Common myeloid progenitor, CD34-positive (primary cell): ENCODE results near the gene ERICH3.

Experiments
- CTCF ChIA-PET: fragments of 350-600 bp; sonication (Branson Sonifier 250); formaldehyde crosslinking; loops from one replicate; lab custom pipeline; 2021; ENCODE audit warnings: antibody characterized with exemption; lab: Charles Lee
- POLR2A ChIA-PET: fragments of 350-600 bp; sonication (Branson Sonifier 250); formaldehyde crosslinking; loops from one replicate; lab custom pipeline; 2021; ENCODE audit warnings: antibody characterized with exemption; lab: Charles Lee
- DNase-seq, 3 donors: peaks; one replicate each; pipeline versions ENCODE4 v3.0.0 to v3.0.0-alpha.2; 2013
- H3K27ac ChIP-seq, 2 experiments: 1 replicate in 1 of 2; 2 replicates in 1 of 2; pipeline ENCODE4 v1.7.0; 2013; ENCODE audit warnings: inconsistent platforms in 2 of 2, low read length in 2 of 2, mild to moderate bottlenecking in 2 of 2, low read depth in 1 of 2, moderate library complexity in 1 of 2; ENCODE audit not compliant: severe bottlenecking in 2 of 2, insufficient read depth in 1 of 2, poor library complexity in 1 of 2
- H3K27me3 ChIP-seq, 5 experiments: replicated peaks in 2 of 5; 1 replicate in 3 of 5; 2 replicates in 2 of 5; pipeline versions ENCODE4 v1.6.1 to v1.7.0; 2013; ENCODE audit warnings: low read length in 4 of 5, mild to moderate bottlenecking in 2 of 5, moderate library complexity in 2 of 5, inconsistent platforms in 1 of 5; ENCODE audit not compliant: insufficient read depth in 5 of 5, control insufficient read depth in 4 of 5
- H3K36me3 ChIP-seq, 4 experiments: 1 replicate in 2 of 4; 2 replicates in 2 of 4; pipeline versions ENCODE4 v1.6.1 to v1.7.0; 2013; ENCODE audit warnings: low read length in 3 of 4, control low read depth in 1 of 4, mild to moderate bottlenecking in 1 of 4; ENCODE audit not compliant: control insufficient read depth in 4 of 4, insufficient read depth in 4 of 4
- H3K4me1 ChIP-seq, 4 experiments: 1 replicate in 3 of 4; 2 replicates in 1 of 4; pipeline versions ENCODE4 v1.6.1 to v1.7.1; 2013; ENCODE audit warnings: low read length in 3 of 4, mild to moderate bottlenecking in 3 of 4, control low read depth in 1 of 4, inconsistent platforms in 1 of 4, moderate library complexity in 1 of 4; ENCODE audit not compliant: control insufficient read depth in 4 of 4, insufficient read depth in 4 of 4; ENCODE audit errors: control extremely low read depth in 1 of 4
- H3K4me3 ChIP-seq, 7 experiments: 1 replicate in 4 of 7; 2 replicates in 3 of 7; pipeline versions ENCODE4 v1.5.1 to v1.7.0; 2013; ENCODE audit warnings: mild to moderate bottlenecking in 7 of 7, low read length in 6 of 7, moderate library complexity in 6 of 7, inconsistent platforms in 2 of 7, low read depth in 2 of 7, control low read depth in 1 of 7; ENCODE audit not compliant: insufficient read depth in 4 of 7, control insufficient read depth in 1 of 7; ENCODE audit errors: extremely low read depth in 1 of 7
- H3K9me3 ChIP-seq, 5 experiments: 1 replicate in 4 of 5; 2 replicates in 1 of 5; pipeline versions ENCODE4 v1.6.1 to v1.7.1; 2013; ENCODE audit warnings: low read length in 4 of 5, mild to moderate bottlenecking in 2 of 5, inconsistent platforms in 1 of 5, low read depth in 1 of 5, moderate library complexity in 1 of 5; ENCODE audit not compliant: control insufficient read depth in 4 of 5, insufficient read depth in 2 of 5; ENCODE audit errors: control extremely low read depth in 1 of 5
- WGBS: methylation state at CpG from one replicate; pipeline ENCODE4 v1.1.5; 2013; ENCODE audit not compliant: insufficient coverage; 5-methylcytosine and 5-hydroxymethylcytosine counted together

Gene ERICH3

DNA sequence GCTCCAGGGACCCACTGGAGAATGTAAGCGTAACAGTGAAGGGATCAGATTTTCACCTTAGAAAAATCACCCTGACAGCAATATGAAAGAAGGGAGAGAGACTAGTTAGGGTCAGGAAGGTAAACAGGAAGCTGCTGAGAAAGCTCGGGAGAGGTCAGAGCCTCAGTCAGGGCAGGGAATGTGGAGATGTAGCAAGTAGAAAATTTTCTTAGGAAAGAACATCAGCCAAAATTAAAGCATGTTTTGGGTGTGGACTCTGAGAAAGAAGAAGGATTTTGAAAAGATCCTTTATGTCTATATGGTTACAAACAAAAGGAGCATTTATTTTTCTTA, 16.7 kb upstream of the ERICH3 start:
- no peak overlapping the region for H3K27ac ChIP-seq

DNA sequence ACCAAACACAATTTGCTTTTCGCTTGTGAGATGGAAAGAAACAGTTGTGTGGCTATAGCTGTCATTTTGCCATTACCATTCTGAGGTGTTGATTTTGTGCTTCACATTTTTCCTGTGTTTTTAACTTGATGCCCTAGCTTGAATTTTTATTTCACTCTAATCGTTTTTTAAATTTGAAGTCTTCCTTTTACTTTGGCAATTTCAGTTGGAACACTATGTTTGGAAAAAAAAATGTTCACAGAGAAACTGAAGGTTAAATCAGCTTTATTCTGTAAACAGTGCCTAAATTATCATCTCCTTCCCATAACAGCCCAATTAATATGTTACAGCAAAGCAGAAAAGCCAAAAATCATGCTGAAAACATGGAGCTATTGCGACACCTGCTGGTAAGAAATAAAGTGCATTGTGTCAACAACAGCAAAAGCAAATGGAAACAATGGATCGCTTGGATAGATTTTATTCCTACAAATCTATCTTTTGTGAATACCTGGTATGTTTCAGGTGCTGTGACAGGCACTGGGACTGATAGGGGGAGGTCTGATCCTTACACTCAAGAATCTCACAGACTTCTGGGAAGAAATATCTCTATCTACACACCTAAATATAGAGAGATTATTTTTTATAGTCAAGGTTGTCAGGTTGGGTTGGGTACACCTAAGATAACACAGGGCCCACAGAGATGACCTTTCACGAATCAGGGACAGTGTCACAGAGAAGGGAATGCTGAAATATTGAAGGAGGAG, 16.2 kb upstream of the ERICH3 start:
- DNase-seq, result peak; percentile 56 to 78 (median 69)
- ChIA-PET POLR2A (no interaction called here), CTCF (interaction anchor here (0.8 to 2.2 kb wide), 16 partner anchors 9 to 850 kb away, joined by 3 to 11 read pairs (median 4); no protein-coding TSS in a partner anchor)
- H3K4me3 ChIP-seq, result no peak overlapping the region
- WGBS, result 33% methylated on average over 3 of the region's 5 CpGs
- no peaks in the 10 kb centered on the region for H3K9me3 ChIP-seq
- no peak overlapping the region for H3K27ac ChIP-seq
- H3K27me3 ChIP-seq, result no peaks in the 10 kb centered on the region
- no peaks in the 10 kb centered on the region for H3K4me1 ChIP-seq
- H3K36me3 ChIP-seq, result no peaks in the 10 kb centered on the region

More for the DNA sequence above, 16.7 kb upstream of the ERICH3 start:
- DNase-seq, result no peak
- CTCF ChIA-PET, result interaction anchor here (0.6 to 2.2 kb wide), 9 partner anchors 9 to 406 kb away, joined by 3 to 11 read pairs (median 4); no protein-coding TSS in a partner anchor
- H3K9me3 ChIP-seq, result no peaks in the 10 kb centered on the region
- no peaks in the 10 kb centered on the region for H3K36me3 ChIP-seq
- whole genome bisulfite sequencing, result 20% methylated on average over 2 of the region's 2 CpGs
- H3K27me3 ChIP-seq, result no peaks in the 10 kb centered on the region
- H3K4me3 ChIP-seq, result no peak overlapping the region
- H3K4me1 ChIP-seq, result no peaks in the 10 kb centered on the region
- POLR2A ChIA-PET, result no interaction called here

DNA sequence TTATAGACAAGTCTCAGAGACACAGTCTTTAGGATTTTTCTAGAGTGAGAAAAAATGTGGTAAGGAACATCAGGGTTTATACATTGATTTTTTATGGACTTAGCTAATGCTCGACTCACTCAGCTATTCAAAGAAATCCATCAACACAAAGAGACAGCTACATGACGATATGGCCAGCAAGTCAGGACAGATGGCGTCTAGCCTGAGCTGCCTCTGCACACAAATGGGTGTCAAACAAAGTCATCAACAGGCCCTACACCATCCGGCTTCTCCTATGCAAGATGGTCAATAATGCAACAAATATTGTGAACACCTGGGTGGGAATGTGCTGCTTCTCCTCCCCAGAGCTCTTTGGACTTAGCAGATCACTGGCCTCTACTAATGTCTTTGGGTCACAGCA, 13.3 kb upstream of the ERICH3 start:
- no peak overlapping the region for H3K4me3 ChIP-seq
- POLR2A ChIA-PET, result no interaction called here
- no peak overlapping the region for H3K27ac ChIP-seq
- no peaks in the 10 kb centered on the region for H3K9me3 ChIP-seq
- 89% methylated on average over 3 of the region's 4 CpGs for WGBS
- no peaks in the 10 kb centered on the region for H3K4me1 ChIP-seq
- no peaks in the 10 kb centered on the region for H3K27me3 ChIP-seq
- CTCF ChIA-PET, result interaction anchor here (1.3 to 1.7 kb wide), 2 partner anchors 11 to 13 kb away, joined by 4 read pairs; partner anchors contain the start of gene ERICH3
- DNase-seq, result no peak
- H3K36me3 ChIP-seq, result no peaks in the 10 kb centered on the region

DNA sequence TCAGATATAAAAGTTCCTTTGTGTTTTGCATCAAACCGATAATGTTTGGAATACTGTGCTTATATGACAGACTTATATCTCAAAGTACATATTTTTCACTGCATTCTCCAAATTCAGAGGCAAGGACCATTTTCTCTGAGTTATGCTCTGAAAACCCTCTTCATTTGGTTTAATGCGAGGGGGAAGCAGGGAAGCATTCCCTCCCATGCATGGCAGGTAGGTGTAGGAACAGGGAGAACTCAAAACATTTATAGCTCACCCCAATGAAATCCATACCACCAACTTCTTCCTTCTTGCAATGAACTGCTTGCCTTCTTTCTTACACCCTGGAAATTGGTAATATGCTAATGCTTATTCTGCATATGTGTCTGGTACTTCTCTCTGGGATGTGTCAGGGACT, 10.7 kb upstream of the ERICH3 start:
- no peaks in the 10 kb centered on the region for H3K9me3 ChIP-seq
- no peak for DNase-seq
- no peaks in the 10 kb centered on the region for H3K4me1 ChIP-seq
- ChIA-PET POLR2A (no interaction called here), CTCF (no interaction called here)
- no CpG with 5 or more reads among the region's 2 CpGs for WGBS
- H3K36me3 ChIP-seq, result no peaks in the 10 kb centered on the region
- H3K27ac ChIP-seq, result no peak overlapping the region
- no peaks in the 10 kb centered on the region for H3K27me3 ChIP-seq
- H3K4me3 ChIP-seq, result no peak overlapping the region

DNA sequence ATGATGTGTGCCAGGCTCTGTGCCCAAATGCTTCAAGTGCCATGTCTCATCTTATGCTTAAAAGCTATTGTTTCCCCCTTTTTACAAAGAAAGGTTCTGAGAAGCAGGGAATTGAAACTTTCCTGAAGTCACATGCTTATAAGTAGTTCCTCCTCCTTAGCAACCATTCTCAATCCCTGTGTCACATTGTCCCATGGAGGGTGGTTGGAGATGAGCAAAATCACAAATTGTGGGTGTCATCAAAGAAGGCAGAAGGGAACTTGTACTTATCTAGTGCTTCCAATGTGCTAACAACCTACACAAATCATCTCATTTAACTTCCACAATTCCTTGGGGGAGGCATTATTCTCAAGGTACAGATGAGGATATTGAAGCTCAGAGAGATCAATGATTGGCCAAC, 10.1 kb upstream of the ERICH3 start:
- POLR2A ChIA-PET, result no interaction called here
- Histone ChIP-seq H3K27ac (no peak overlapping the region), H3K9me3 (no peaks in the 10 kb centered on the region), H3K4me3 (no peak overlapping the region), H3K36me3 (no peaks in the 10 kb centered on the region), H3K4me1 (no peaks in the 10 kb centered on the region), H3K27me3 (no peaks in the 10 kb centered on the region)
- DNase-seq, result no peak
- CTCF ChIA-PET, result no interaction called here

DNA sequence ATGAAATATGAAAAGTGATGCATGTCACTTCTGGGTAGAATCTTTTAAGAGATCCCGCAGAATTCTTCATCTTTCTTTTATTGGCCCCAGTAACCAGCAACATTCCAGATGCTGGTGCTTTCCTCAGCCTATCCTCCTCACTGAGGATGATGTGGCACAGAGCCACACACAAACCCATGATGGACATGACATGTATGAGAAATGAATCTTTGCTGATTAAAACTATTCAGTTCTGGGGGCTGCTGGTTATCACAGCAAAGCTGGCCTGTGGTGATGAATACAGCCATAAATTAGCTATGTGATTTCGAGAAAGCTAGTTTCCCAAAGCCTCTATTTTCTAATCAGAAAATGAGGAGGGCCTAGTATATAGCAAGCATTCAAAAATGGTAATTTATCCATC, 8.3 kb upstream of the ERICH3 start:
- no peaks in the 10 kb centered on the region for H3K27me3 ChIP-seq
- H3K36me3 ChIP-seq, result no peaks in the 10 kb centered on the region
- CTCF ChIA-PET, result interaction anchor here (0.6 kb wide), 1 partner anchor 37 kb away, joined by 3 read pairs; no protein-coding TSS in a partner anchor
- no peak for DNase-seq
- H3K27ac ChIP-seq, result no peak overlapping the region
- POLR2A ChIA-PET, result no interaction called here
- H3K9me3 ChIP-seq, result no peaks in the 10 kb centered on the region
- 100% methylated on average over 1 of the region's 2 CpGs for WGBS
- no peaks in the 10 kb centered on the region for H3K4me1 ChIP-seq
- H3K4me3 ChIP-seq, result no peak overlapping the region

DNA sequence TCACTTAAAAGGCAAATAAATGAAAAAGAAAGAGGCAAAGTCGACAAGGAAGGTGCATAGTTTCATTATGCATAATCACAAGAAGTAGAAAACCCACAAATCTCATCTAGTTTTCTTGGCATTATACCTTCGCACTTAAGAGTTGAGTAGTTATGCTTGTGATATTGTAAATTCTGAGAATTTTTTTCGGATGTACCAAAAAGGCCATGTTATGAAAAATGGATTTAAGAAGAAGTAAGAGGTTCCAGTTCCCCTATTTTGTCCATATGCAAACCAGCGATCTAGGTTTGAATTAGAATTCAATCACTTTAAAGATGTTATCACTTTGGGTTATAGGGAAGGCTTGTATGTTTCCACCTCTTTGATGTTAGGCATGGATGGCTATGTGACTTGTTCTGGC, 7.9 kb upstream of the ERICH3 start:
- H3K36me3 ChIP-seq, result no peaks in the 10 kb centered on the region
- no peak overlapping the region for H3K27ac ChIP-seq
- ChIA-PET POLR2A (no interaction called here), CTCF (no interaction called here)
- H3K27me3 ChIP-seq, result no peaks in the 10 kb centered on the region
- no peaks in the 10 kb centered on the region for H3K4me1 ChIP-seq
- no peaks in the 10 kb centered on the region for H3K9me3 ChIP-seq
- WGBS, result 80% methylated on average over 1 of the region's 4 CpGs
- no peak for DNase-seq
- no peak overlapping the region for H3K4me3 ChIP-seq
